Breast epithelium (tissue), 3 donors: ENCODE data around the gene IGFLR1.

ENCODE experiments used
- POLR2A ChIP-seq: fragments of 450-650 bp; IDR thresholded peaks from one replicate; pipeline ENCODE4 v1.6.1; 2016; ENCODE audit warnings: antibody characterized with exemption, mild to moderate bottlenecking, moderate library complexity
- TF ChIP-seq, protein P1 (sequence below), 3 donors: fragments of 450-650 bp; IDR thresholded peaks; one replicate each; pipeline ENCODE4 v1.5.1; 2016 to 2017; ENCODE audit warnings: antibody characterized with exemption in 3 of 3, mild to moderate bottlenecking in 3 of 3, moderate library complexity in 3 of 3

DNA sequence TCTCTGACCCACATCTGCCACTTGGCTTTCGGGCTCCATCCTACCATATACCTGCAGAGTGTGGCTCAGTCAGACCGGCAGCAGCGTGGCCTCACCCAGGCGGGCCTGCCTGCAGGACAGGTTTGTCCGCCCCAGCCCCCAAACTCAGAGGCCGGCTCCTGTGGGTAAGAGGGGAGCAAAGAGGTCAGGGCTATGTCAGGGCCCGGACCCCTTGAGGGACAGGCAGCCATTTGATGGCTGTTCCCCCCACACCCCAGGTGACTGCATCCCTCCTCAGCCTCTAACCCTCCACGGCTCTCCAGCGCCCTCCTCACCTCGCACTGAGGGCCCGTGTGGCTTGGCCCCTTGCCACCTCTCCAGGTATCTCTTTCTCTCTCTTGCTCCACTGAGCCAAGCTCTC, 50.2 kb downstream of the IGFLR1 start:
- TF ChIP-seq, protein P1, sequence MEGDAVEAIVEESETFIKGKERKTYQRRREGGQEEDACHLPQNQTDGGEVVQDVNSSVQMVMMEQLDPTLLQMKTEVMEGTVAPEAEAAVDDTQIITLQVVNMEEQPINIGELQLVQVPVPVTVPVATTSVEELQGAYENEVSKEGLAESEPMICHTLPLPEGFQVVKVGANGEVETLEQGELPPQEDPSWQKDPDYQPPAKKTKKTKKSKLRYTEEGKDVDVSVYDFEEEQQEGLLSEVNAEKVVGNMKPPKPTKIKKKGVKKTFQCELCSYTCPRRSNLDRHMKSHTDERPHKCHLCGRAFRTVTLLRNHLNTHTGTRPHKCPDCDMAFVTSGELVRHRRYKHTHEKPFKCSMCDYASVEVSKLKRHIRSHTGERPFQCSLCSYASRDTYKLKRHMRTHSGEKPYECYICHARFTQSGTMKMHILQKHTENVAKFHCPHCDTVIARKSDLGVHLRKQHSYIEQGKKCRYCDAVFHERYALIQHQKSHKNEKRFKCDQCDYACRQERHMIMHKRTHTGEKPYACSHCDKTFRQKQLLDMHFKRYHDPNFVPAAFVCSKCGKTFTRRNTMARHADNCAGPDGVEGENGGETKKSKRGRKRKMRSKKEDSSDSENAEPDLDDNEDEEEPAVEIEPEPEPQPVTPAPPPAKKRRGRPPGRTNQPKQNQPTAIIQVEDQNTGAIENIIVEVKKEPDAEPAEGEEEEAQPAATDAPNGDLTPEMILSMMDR (IDR thresholded peaks at IDR 0.05), result no peak
- TF ChIP-seq POLR2A, result no peak
